HepG2 (cell line): ENCODE results near the gene PKD2L2.

Experiments
- BCL3 ChIP-seq: sonication (generic); formaldehyde crosslinking; IDR thresholded peaks from 2 replicates; pipeline ENCODE4 v1.5.1; 2020; ENCODE audit warnings: mild to moderate bottlenecking, missing genetic modification reagents, moderate library complexity
- CBFB ChIP-seq: sonication (generic); formaldehyde crosslinking; IDR thresholded peaks from 2 replicates; pipeline ENCODE4 v1.4.0; 2020; ENCODE audit warnings: missing genetic modification reagents
- CREB1 ChIP-seq, 2 experiments: fragments of 450-650 bp in 1 of 2; IDR thresholded peaks; 2 replicates each; pipeline ENCODE4 v1.6.1; 2016 to 2017; ENCODE audit warnings: control low read depth in 1 of 2, mild to moderate bottlenecking in 1 of 2, missing compliant biosample characterization in 1 of 2, missing genetic modification characterization in 1 of 2
- CTCF ChIP-seq: sonication (generic); formaldehyde crosslinking; IDR thresholded peaks from 2 replicates; pipeline ENCODE4 v1.5.0; 2020; ENCODE audit warnings: mild to moderate bottlenecking, missing genetic modification reagents, moderate library complexity
- IRX3 ChIP-seq: sonication (generic); formaldehyde crosslinking; IDR thresholded peaks from 2 replicates; pipeline ENCODE4 v1.8.1; 2023; ENCODE audit warnings: mild to moderate bottlenecking, low read depth, missing genetic modification reagents, borderline replicate concordance
- NR2F2 ChIP-seq: IDR thresholded peaks from 2 replicates; pipeline ENCODE4 v1.6.1; 2012; ENCODE audit warnings: low read depth, inconsistent platforms, borderline replicate concordance
- NR2F6 ChIP-seq, 2 experiments: IDR thresholded peaks; 2 replicates each; pipeline ENCODE4 v1.6.1; 2016; ENCODE audit warnings: antibody characterized with exemption in 1 of 2, mild to moderate bottlenecking in 1 of 2
- POLR2A ChIP-seq, 2 experiments: IDR thresholded peaks; 2 replicates each; pipeline ENCODE4 v1.6.1; 2011; ENCODE audit warnings: low read depth in 2 of 2, low read length in 2 of 2, mild to moderate bottlenecking in 1 of 2, moderate library complexity in 1 of 2; ENCODE audit not compliant: insufficient read depth in 1 of 2
- POLR2AphosphoS5 ChIP-seq: IDR thresholded peaks from 2 replicates; pipeline ENCODE4 v1.6.1; 2012; ENCODE audit warnings: low read depth, low read length
- PPARG ChIP-seq: conservative IDR thresholded peaks from 2 replicates; pipeline ENCODE4 v1.6.1; 2016; ENCODE audit warnings: missing biosample characterization, missing genetic modification reagents
- RNF219 ChIP-seq: sonication (generic); formaldehyde crosslinking; IDR thresholded peaks from 2 replicates; pipeline ENCODE4 v1.5.0; 2020; ENCODE audit warnings: mild to moderate bottlenecking, missing genetic modification reagents
- SNRNP70 ChIP-seq: fragments of 200-400 bp; formaldehyde crosslinking; IDR thresholded peaks from 2 replicates; pipeline ENCODE4 v1.6.1; 2017; ENCODE audit warnings: mild to moderate bottlenecking, low read depth, low read length, moderate library complexity
- TF ChIP-seq, protein P1 (sequence below): sonication (generic); formaldehyde crosslinking; IDR thresholded peaks from 2 replicates; pipeline ENCODE4 v1.8.1; 2022; ENCODE audit warnings: mild to moderate bottlenecking, missing genetic modification reagents

- TF ChIP-seq CREB1 (IDR thresholded peaks at IDR 0.05) = no peak
- no peak for TF ChIP-seq CREB1 (CRISPR knock-in tag; IDR thresholded peaks at IDR 0.05)
- TF ChIP-seq CTCF (CRISPR knock-in tag) = no peak
- no peak for TF ChIP-seq CBFB (CRISPR knock-in tag)
- TF ChIP-seq RNF219 (CRISPR knock-in tag) = no peak
- TF ChIP-seq PPARG (CRISPR knock-in tag) = no peak
- TF ChIP-seq NR2F2 = no peak
- TF ChIP-seq, protein P1, sequence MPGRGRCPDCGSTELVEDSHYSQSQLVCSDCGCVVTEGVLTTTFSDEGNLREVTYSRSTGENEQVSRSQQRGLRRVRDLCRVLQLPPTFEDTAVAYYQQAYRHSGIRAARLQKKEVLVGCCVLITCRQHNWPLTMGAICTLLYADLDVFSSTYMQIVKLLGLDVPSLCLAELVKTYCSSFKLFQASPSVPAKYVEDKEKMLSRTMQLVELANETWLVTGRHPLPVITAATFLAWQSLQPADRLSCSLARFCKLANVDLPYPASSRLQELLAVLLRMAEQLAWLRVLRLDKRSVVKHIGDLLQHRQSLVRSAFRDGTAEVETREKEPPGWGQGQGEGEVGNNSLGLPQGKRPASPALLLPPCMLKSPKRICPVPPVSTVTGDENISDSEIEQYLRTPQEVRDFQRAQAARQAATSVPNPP (CRISPR knock-in tag) = no peak
- TF ChIP-seq BCL3 (CRISPR knock-in tag) = no peak
- no peak for TF ChIP-seq POLR2A (IDR thresholded peaks at IDR 0.05; ENCODE audit: insufficient read depth in 1 of 2, low read depth in 2 of 2, low read length in 2 of 2)
- TF ChIP-seq POLR2AphosphoS5 = no peak
- TF ChIP-seq NR2F6 (IDR thresholded peaks at IDR 0.05) = no peak
- TF ChIP-seq NR2F6 (CRISPR knock-in tag; IDR thresholded peaks at IDR 0.05) = no peak
- no peak for TF ChIP-seq IRX3 (CRISPR knock-in tag)
- no peak for TF ChIP-seq SNRNP70
Measured at GRCh38 chr5:137867664-137868063, 21.6 kb upstream of the PKD2L2 start, which contains the start of gene MYOT.
